Muscle layer of colon (tissue), 2 donors: ENCODE measurements around the gene POLA2.

Source experiments
- H3K27ac ChIP-seq: one replicate; pipeline ENCODE4 v1.7.0; 2013; ENCODE audit warnings: low read depth, mild to moderate bottlenecking, low read length, moderate library complexity
- H3K27me3 ChIP-seq, 2 donors: one replicate each; pipeline ENCODE4 v1.7.0; 2013; ENCODE audit warnings: low read length in 2 of 2, mild to moderate bottlenecking in 2 of 2; ENCODE audit not compliant: insufficient read depth in 2 of 2, control insufficient read depth in 1 of 2
- H3K36me3 ChIP-seq: one replicate; pipeline ENCODE4 v1.7.0; 2013; ENCODE audit warnings: mild to moderate bottlenecking, low read length; ENCODE audit not compliant: insufficient read depth
- H3K4me1 ChIP-seq: one replicate; pipeline ENCODE4 v1.7.0; 2013; ENCODE audit warnings: mild to moderate bottlenecking, low read length; ENCODE audit not compliant: insufficient read depth
- H3K4me3 ChIP-seq, 2 donors: one replicate each; pipeline ENCODE4 v1.7.0; 2013; ENCODE audit warnings: low read length in 2 of 2, low read depth in 1 of 2, mild to moderate bottlenecking in 1 of 2, moderate library complexity in 1 of 2
- H3K9ac ChIP-seq: one replicate; pipeline ENCODE4 v1.7.0; 2013; ENCODE audit warnings: low read length
- H3K9me3 ChIP-seq: one replicate; pipeline ENCODE4 v1.7.0; 2013; ENCODE audit warnings: mild to moderate bottlenecking, low read length
- donor health status: abdominal sarcoma.
- donor health status: Adenocarcinoma of cecum.

Gene POLA2

DNA sequence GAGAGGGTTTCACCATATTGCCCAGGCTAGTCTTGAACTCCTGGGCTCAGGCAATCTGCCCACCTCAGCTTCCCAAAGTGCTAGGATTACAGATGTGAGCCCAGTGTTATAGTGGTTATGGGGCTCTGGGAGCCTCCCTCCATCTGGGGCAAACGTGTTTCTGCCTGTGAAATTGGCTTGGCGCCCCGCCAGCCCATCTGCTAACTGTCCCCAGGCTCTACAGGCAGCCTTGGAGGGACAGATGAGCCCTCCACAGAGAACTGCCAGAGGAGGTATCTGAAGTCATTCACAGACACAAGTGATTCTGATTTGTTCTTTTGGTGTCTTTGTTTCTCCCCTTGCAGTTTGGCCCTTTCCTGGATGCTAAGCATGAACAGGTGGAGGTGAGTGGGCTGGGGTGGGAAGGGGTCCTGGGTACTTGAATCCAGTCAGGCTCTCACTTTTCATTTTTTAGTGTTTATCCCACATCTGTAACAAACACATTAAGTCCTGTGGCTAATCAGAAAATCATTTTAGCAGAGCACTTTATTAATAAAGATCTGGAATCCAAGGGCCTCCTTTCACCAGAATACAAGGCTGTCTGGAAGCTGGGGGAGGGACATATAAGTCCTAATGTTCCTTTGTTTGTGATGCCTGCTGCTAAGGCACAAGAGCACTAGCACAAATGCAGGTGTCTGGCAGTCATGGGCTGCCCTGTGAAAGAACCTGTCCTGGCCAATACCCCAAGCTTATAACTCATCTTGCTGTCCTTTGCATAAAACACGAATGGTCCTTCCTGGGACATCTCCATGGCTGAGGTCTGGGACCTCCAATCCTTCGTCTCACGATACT, 27.2 kb downstream of the POLA2 start:
- H3K9ac ChIP-seq = no peak overlapping the region
- H3K36me3 ChIP-seq = no peaks in the 10 kb centered on the region
- peak overlapping the region; percentile 78 for H3K27ac ChIP-seq
- H3K4me1 ChIP-seq = peaks cover 38% of the 10 kb centered on the region
- H3K4me3 ChIP-seq = no peak overlapping the region
- no peaks in the 10 kb centered on the region for H3K9me3 ChIP-seq
- no peaks in the 10 kb centered on the region for H3K27me3 ChIP-seq

GRCh38 chr11:65290448-65291165, 28.8 kb downstream of the POLA2 start:
- H3K4me3 ChIP-seq = peak overlapping the region in 1 of 2 donors; percentile 38
- H3K9me3 ChIP-seq = no peaks in the 10 kb centered on the region
- peaks cover 55% of the 10 kb centered on the region for H3K4me1 ChIP-seq
- H3K36me3 ChIP-seq = no peaks in the 10 kb centered on the region
- H3K27ac ChIP-seq = peak overlapping the region; percentile 78
- H3K27me3 ChIP-seq = no peaks in the 10 kb centered on the region
- H3K9ac ChIP-seq = no peak overlapping the region

DNA sequence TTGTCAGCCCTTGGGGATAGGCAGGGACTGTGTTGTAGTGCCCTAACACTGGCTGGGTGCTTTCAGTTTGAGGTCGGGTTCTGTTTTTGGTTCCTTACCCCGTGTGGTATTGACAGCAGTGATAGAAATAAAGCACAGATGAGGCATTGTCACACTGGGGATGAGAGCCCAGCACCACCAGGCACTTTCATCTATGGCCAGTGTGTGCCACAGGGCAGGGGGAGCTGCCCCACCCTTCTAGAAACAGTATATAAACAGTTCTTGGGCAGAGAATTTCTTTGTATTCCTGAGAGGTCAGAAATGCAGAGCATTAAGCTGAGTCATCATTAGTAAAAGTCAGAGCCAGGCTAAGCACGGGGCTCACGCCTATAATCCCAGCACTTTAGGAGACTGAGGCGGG, 29.9 kb downstream of the POLA2 start:
- Histone ChIP-seq H3K4me1 (peaks cover 65% of the 10 kb centered on the region), H3K27ac (peak overlapping the region; percentile 78), H3K9me3 (no peaks in the 10 kb centered on the region), H3K27me3 (no peaks in the 10 kb centered on the region), H3K9ac (peak overlapping the region; percentile 30), H3K36me3 (no peaks in the 10 kb centered on the region), H3K4me3 (peak overlapping the region; percentile 29 to 30)

- Histone ChIP-seq H3K9ac (no peak overlapping the region), H3K4me3 (no peak overlapping the region), H3K27ac (peak overlapping the region; percentile 78), H3K36me3 (no peaks in the 10 kb centered on the region), H3K27me3 (no peaks in the 10 kb centered on the region), H3K9me3 (no peaks in the 10 kb centered on the region), H3K4me1 (peaks cover 77% of the 10 kb centered on the region)
These were observed 31.1 kb downstream of the POLA2 start for GRCh38 chr11:65292890-65293289.

DNA sequence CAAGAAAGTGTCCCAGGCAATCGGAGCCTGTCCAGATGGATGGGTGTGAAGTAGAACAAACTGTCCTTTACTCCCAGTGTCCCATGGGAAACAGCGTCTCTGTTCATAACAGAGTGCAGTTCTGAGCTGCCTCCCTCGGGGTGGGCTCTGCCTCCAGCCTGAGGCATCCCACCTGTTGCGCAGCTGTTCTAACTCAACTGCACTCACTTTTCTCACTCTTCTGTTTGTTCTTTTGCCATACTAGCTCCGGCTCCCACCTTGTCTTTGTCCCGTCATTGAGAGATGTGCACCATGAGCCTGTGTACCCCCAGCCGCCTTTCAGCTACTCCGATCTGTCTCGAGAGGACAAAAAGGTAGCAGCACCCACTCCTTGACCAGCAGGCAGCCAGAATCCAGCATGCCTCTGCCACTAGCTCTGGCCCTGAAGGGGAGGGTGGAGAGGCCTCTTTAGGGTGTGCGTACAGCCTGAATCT, 32.2 kb downstream of the POLA2 start:
- Histone ChIP-seq H3K4me3 (peak overlapping the region in 1 of 2 donors; percentile 40), H3K27ac (peak overlapping the region; percentile 78), H3K9ac (peak overlapping the region; percentile 14), H3K27me3 (no peaks in the 10 kb centered on the region), H3K4me1 (peaks cover 88% of the 10 kb centered on the region), H3K9me3 (no peaks in the 10 kb centered on the region), H3K36me3 (no peaks in the 10 kb centered on the region)

GRCh38 chr11:65295001-65295400, 33.2 kb downstream of the POLA2 start:
- Histone ChIP-seq H3K9me3 (no peaks in the 10 kb centered on the region), H3K27me3 (no peaks in the 10 kb centered on the region), H3K27ac (peak overlapping the region; percentile 78), H3K4me1 (peaks cover 97% of the 10 kb centered on the region), H3K9ac (no peak overlapping the region), H3K4me3 (no peak overlapping the region), H3K36me3 (no peaks in the 10 kb centered on the region)

DNA sequence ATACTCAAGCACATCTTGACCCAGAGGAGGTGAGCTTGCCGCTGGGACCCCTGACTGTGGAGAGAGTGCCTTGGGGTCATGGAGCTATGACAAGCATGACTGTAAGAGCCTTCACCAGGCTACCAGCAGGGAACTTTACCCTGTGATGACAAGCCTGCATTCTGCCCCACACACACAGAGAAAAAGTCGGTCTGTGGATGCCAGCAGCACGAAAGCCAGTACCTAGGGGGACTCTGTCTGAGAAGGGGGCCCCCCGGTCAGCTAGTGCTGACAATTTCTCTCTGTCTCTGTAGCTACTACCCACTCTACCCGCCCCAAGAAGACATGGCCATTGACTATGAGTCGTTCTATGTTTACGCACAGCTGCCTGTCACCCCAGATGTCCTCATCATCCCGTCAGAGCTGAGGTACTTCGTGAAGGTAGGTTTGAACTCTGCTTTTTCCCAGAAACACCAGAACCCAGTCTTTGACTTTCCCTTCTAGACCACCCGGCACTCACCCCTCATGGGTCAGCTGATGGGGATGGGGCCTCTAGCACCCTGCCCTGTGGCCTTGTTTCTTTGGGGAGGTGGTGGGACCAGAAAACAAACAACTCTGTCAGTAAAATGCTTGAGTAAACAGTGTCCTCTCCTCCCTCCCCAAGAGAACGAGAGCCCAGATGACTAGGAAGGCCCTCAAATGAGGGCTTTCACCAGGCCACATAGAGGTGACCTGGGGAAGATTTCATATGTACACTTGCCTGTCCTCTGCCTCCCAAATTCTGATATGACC, 34.0 kb downstream of the POLA2 start:
- Histone ChIP-seq H3K27me3 (no peaks in the 10 kb centered on the region), H3K27ac (peak overlapping the region; percentile 78), H3K9me3 (no peaks in the 10 kb centered on the region), H3K36me3 (no peaks in the 10 kb centered on the region), H3K9ac (no peak overlapping the region), H3K4me3 (no peak overlapping the region), H3K4me1 (peaks cover 91% of the 10 kb centered on the region)

GRCh38 chr11:65297026-65297672, 35.4 kb downstream of the POLA2 start:
- H3K9ac ChIP-seq = no peak overlapping the region
- no peaks in the 10 kb centered on the region for H3K27me3 ChIP-seq
- no peaks in the 10 kb centered on the region for H3K36me3 ChIP-seq
- peak overlapping the region; percentile 78 for H3K27ac ChIP-seq
- no peaks in the 10 kb centered on the region for H3K9me3 ChIP-seq
- H3K4me3 ChIP-seq = no peak overlapping the region
- peaks cover 91% of the 10 kb centered on the region for H3K4me1 ChIP-seq

- H3K27ac ChIP-seq = peak overlapping the region; percentile 98
- H3K9ac ChIP-seq = peak overlapping the region; percentile 48
- peaks cover 87% of the 10 kb centered on the region for H3K4me1 ChIP-seq
- no peaks in the 10 kb centered on the region for H3K27me3 ChIP-seq
- peak overlapping the region; percentile 10 to 48 for H3K4me3 ChIP-seq
- H3K9me3 ChIP-seq = no peaks in the 10 kb centered on the region
- H3K36me3 ChIP-seq = peaks cover 3% of the 10 kb centered on the region
These were observed 36.4 kb downstream of the POLA2 start for GRCh38 chr11:65298131-65298535.

GRCh38 chr11:65298655-65299179, 37.0 kb downstream of the POLA2 start:
- Histone ChIP-seq H3K4me3 (peak overlapping the region in 1 of 2 donors; percentile 48), H3K36me3 (peaks cover 3% of the 10 kb centered on the region), H3K27ac (peak overlapping the region; percentile 98), H3K4me1 (peaks cover 81% of the 10 kb centered on the region), H3K27me3 (no peaks in the 10 kb centered on the region), H3K9ac (peak overlapping the region; percentile 48), H3K9me3 (no peaks in the 10 kb centered on the region)
